HEK293T (cell line): Measurements from ENCODE around the gene CBL.

Experiments
- ELF4 ChIP-seq: fragments of 450-650 bp; IDR thresholded peaks from 2 replicates; pipeline ENCODE4 v1.6.1; 2017; ENCODE audit warnings: antibody characterized with exemption
- FOXA1 ChIP-seq: fragments of 450-650 bp; IDR thresholded peaks from 2 replicates; pipeline ENCODE4 v1.6.1; 2016; ENCODE audit warnings: mild to moderate bottlenecking
- FOXK2 ChIP-seq: fragments of 450-650 bp; IDR thresholded peaks from 2 replicates; pipeline ENCODE4 v1.6.1; 2016; ENCODE audit warnings: mild to moderate bottlenecking
- SP1 ChIP-seq: fragments of 450-650 bp; IDR thresholded peaks from 2 replicates; pipeline ENCODE4 v1.6.1; 2017
- SUZ12 ChIP-seq: fragments of 450-650 bp; IDR thresholded peaks from 2 replicates; pipeline ENCODE4 v1.6.1; 2016; ENCODE audit warnings: mild to moderate bottlenecking
- ZNF384 ChIP-seq: fragments of 450-650 bp; IDR thresholded peaks from 2 replicates; pipeline ENCODE4 v1.6.1; 2016
- TF ChIP-seq, protein P1 (sequence below): fragments of 450-650 bp; IDR thresholded peaks from 2 replicates; pipeline ENCODE4 v1.6.1; 2016

DNA sequence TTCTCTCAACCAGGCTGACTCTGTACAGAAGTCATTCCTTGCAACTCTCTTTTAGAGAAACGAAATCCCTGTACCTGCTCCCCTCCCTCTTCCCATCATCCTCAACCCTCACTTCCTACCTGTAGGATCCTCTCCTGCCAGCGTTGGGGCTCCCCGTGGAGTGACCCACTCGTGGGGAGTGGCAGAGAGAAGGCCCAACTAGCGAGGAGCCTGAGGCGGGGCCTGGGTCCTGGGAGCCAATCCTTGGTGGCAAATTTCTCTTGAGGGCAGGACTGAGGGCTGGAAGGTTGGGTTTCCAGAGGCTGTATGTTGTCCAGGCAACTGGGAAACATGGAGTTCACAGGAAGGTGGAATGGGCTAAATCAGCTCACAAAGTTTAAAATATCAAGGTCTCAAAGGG is 10.5 kb upstream of the CBL start:
- no peak for TF ChIP-seq SUZ12
- TF ChIP-seq, protein P1, sequence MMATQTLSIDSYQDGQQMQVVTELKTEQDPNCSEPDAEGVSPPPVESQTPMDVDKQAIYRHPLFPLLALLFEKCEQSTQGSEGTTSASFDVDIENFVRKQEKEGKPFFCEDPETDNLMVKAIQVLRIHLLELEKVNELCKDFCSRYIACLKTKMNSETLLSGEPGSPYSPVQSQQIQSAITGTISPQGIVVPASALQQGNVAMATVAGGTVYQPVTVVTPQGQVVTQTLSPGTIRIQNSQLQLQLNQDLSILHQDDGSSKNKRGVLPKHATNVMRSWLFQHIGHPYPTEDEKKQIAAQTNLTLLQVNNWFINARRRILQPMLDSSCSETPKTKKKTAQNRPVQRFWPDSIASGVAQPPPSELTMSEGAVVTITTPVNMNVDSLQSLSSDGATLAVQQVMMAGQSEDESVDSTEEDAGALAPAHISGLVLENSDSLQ: peak; percentile 98
- TF ChIP-seq SP1: no peak
- TF ChIP-seq ELF4: no peak
- TF ChIP-seq ZNF384: no peak
- no peak for TF ChIP-seq FOXK2
- TF ChIP-seq FOXA1: no peak
